HL-60 (cell line): ENCODE measurements around the gene CSKMT.

Experiments used
- DNase-seq, 2 experiments: peaks; one replicate each; pipeline ENCODE4 v3.0.0-alpha.2; 2010 to 2020; ENCODE audit warnings: low read depth in 1 of 2, low spot score in 1 of 2
- H3K27ac ChIP-seq: fragments of 250-450 bp; sonication (Bioruptor Pico); replicated peaks from 2 replicates; pipeline ENCODE4 v1.5.1; 2020; ENCODE audit warnings: mild to moderate bottlenecking, moderate library complexity
- H3K27me3 ChIP-seq: fragments of 250-450 bp; sonication (Bioruptor Pico); 2 replicates; pipeline ENCODE4 v1.5.1; 2021; ENCODE audit warnings: mild to moderate bottlenecking, moderate library complexity; ENCODE audit not compliant: insufficient read depth, poor library complexity, severe bottlenecking
- H3K4me3 ChIP-seq: replicated peaks from 2 replicates; pipeline ENCODE4 v1.5.1; 2011; ENCODE audit warnings: mild to moderate bottlenecking, control low read depth, low read length; ENCODE audit not compliant: insufficient read depth
- GABPA ChIP-seq: IDR thresholded peaks from 2 replicates; pipeline ENCODE4 v1.6.1; 2012; ENCODE audit warnings: low read depth
- POLR2AphosphoS5 ChIP-seq: IDR thresholded peaks from 2 replicates; pipeline ENCODE4 v1.6.1; 2012; ENCODE audit warnings: low read depth
- SPI1 ChIP-seq: IDR thresholded peaks from 2 replicates; pipeline ENCODE4 v1.6.1; 2012; ENCODE audit warnings: low read depth, mild to moderate bottlenecking, borderline replicate concordance
- TF ChIP-seq, protein P1 (sequence below): IDR thresholded peaks from 2 replicates; pipeline ENCODE4 v1.6.1; 2012; ENCODE audit warnings: low read depth; ENCODE audit not compliant: insufficient replicate concordance
- TF ChIP-seq, protein P2 (sequence below): IDR thresholded peaks from one replicate; pipeline ENCODE4 v1.5.1; 2011; ENCODE audit warnings: low read length, control low read depth, inconsistent platforms; ENCODE audit not compliant: insufficient read depth

Gene CSKMT

DNA sequence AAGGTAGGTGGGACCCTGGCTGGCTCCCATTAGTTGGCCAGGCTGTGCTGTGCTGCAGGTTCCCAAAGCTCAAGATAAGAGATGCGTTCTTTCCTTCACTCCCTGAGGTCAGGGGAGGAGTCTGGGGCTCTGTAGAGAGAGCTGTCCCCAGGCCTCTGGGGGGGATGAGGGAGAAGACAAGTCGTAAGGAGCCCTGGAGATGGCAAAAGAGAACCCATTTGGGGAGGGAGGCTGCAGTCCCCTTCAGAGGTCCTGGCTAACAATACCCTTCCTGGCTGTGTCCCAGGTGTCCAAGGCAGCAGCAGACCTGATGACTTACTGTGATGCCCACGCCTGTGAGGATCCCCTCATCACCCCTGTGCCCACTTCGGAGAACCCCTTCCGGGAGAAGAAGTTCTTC is 43.3 kb downstream of the CSKMT start:
- DNase-seq: no peak
- Histone ChIP-seq H3K4me3 (no peak overlapping the region), H3K27ac (no peak overlapping the region), H3K27me3 (no peaks in the 10 kb centered on the region)
- TF ChIP-seq SPI1 (no peak), POLR2AphosphoS5 (no peak), GABPA (no peak)
- TF ChIP-seq, protein P1, sequence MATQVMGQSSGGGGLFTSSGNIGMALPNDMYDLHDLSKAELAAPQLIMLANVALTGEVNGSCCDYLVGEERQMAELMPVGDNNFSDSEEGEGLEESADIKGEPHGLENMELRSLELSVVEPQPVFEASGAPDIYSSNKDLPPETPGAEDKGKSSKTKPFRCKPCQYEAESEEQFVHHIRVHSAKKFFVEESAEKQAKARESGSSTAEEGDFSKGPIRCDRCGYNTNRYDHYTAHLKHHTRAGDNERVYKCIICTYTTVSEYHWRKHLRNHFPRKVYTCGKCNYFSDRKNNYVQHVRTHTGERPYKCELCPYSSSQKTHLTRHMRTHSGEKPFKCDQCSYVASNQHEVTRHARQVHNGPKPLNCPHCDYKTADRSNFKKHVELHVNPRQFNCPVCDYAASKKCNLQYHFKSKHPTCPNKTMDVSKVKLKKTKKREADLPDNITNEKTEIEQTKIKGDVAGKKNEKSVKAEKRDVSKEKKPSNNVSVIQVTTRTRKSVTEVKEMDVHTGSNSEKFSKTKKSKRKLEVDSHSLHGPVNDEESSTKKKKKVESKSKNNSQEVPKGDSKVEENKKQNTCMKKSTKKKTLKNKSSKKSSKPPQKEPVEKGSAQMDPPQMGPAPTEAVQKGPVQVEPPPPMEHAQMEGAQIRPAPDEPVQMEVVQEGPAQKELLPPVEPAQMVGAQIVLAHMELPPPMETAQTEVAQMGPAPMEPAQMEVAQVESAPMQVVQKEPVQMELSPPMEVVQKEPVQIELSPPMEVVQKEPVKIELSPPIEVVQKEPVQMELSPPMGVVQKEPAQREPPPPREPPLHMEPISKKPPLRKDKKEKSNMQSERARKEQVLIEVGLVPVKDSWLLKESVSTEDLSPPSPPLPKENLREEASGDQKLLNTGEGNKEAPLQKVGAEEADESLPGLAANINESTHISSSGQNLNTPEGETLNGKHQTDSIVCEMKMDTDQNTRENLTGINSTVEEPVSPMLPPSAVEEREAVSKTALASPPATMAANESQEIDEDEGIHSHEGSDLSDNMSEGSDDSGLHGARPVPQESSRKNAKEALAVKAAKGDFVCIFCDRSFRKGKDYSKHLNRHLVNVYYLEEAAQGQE: no peak
- TF ChIP-seq, protein P2, sequence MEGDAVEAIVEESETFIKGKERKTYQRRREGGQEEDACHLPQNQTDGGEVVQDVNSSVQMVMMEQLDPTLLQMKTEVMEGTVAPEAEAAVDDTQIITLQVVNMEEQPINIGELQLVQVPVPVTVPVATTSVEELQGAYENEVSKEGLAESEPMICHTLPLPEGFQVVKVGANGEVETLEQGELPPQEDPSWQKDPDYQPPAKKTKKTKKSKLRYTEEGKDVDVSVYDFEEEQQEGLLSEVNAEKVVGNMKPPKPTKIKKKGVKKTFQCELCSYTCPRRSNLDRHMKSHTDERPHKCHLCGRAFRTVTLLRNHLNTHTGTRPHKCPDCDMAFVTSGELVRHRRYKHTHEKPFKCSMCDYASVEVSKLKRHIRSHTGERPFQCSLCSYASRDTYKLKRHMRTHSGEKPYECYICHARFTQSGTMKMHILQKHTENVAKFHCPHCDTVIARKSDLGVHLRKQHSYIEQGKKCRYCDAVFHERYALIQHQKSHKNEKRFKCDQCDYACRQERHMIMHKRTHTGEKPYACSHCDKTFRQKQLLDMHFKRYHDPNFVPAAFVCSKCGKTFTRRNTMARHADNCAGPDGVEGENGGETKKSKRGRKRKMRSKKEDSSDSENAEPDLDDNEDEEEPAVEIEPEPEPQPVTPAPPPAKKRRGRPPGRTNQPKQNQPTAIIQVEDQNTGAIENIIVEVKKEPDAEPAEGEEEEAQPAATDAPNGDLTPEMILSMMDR: no peak

DNA sequence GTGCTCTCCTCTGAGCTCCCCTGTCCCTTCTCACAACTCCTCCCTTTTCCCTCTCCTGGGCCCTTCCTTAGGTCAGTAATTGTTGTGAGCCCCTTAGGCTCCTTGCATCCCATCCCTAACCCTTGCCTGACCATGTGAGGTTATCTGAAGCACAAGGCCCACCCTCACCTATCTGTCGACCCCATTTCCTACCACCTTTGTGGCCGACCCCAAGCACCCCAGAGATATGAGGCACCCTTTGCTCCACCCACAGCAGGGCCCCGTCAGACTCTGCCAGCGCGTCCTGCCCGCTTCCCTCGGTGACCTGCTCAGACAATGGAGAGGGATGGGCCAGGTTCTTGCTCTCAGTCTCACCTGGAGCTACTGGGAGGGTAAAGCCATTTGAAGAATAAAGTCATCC is 43.7 kb downstream of the CSKMT start:
- DNase-seq: no peak
- TF ChIP-seq GABPA (no peak), POLR2AphosphoS5 (no peak)
- TF ChIP-seq, protein P2: no peak
- TF ChIP-seq, protein P1: no peak
- H3K4me3 ChIP-seq: peak overlapping the region; percentile 49

DNA sequence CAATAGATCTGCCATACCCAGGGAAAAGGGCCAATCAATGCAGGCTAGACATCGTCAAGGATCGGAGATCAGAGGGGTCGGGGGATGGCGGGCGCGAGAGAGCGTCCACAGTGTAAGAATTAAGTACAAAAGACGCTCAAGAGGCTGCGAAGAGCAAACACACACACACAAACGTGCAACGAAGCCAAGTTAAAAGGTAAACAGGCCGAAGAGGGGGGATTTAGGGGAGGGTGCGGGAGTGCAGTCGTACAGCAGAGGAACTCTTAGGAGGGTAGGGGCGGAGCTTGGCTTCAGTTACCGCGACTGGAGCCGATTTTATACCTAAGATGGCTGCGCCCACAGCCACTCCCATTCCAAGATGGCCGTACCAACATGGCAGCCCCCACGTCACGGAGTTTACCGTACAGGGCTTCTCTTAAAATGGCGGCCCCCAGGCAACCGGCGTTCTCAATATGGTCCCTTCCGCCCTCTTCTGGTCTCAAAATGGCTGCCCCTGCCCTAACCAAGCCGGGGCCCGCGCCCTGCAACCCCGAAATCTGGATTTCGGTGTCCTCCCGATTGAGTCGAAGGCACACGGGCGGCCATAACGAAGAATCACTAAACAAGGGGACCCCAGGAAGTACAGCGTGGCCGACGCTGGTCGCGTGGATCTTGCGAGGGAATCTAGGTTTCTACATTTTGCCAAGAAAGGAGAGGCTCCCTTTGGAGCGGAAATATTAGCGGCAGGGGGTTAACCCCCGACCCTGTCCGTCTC is 44.3 kb downstream of the CSKMT start:
- TF ChIP-seq, protein P2: no peak
- TF ChIP-seq GABPA (peak; percentile 69; the same call in 1 of the 2 replicates), SPI1 (peak; percentile 26; the same call in 1 of the 2 replicates), POLR2AphosphoS5 (peak; percentile 90)
- TF ChIP-seq, protein P1: peak; percentile 69
- Histone ChIP-seq H3K27ac (peak overlapping the region; percentile 88), H3K27me3 (no peaks in the 10 kb centered on the region), H3K4me3 (peak overlapping the region; percentile 49)
- peak; percentile 92 to 98 for DNase-seq

More for the DNA sequence above, 43.7 kb downstream of the CSKMT start:
- Histone ChIP-seq H3K27me3 (no peaks in the 10 kb centered on the region), H3K27ac (peak overlapping the region; percentile 88)
